Neuronal stem cell (in vitro differentiated cells): Measurements from ENCODE around the gene QSER1.
A peak's percentile ranks its signal among the peaks of the same experiment; 100 is the strongest.

ENCODE experiments used
- DNase-seq: peaks from one replicate; pipeline ENCODE4 v3.0.0-alpha.2; 2013; ENCODE audit warnings: low spot score
- H2AFZ ChIP-seq: one replicate; pipeline ENCODE4 v1.6.1; 2013; ENCODE audit warnings: mild to moderate bottlenecking, low read length, inconsistent platforms
- H2AK5ac ChIP-seq: 2 replicates; pipeline ENCODE4 v1.6.1; 2013; ENCODE audit warnings: low read depth, mild to moderate bottlenecking, inconsistent platforms, low read length, moderate library complexity, mixed read lengths
- H2BK120ac ChIP-seq: 2 replicates; pipeline ENCODE4 v1.6.1; 2013; ENCODE audit warnings: low read depth, mild to moderate bottlenecking, inconsistent platforms, low read length, moderate library complexity, mixed read lengths
- H2BK12ac ChIP-seq: one replicate; pipeline ENCODE4 v1.6.1; 2013; ENCODE audit warnings: low read length, inconsistent platforms
- H2BK15ac ChIP-seq: 2 replicates; pipeline ENCODE4 v1.6.1; 2013; ENCODE audit warnings: mild to moderate bottlenecking, low read length, inconsistent platforms, mixed read lengths
- H2BK5ac ChIP-seq: one replicate; pipeline ENCODE4 v1.6.1; 2013; ENCODE audit warnings: inconsistent platforms, mild to moderate bottlenecking, low read length, moderate library complexity
- H3K14ac ChIP-seq: one replicate; pipeline ENCODE4 v1.6.1; 2013; ENCODE audit warnings: low read length, inconsistent platforms
- H3K18ac ChIP-seq: 2 replicates; pipeline ENCODE4 v1.6.1; 2013; ENCODE audit warnings: low read length, inconsistent platforms
- H3K23ac ChIP-seq: 2 replicates; pipeline ENCODE4 v1.6.1; 2013; ENCODE audit warnings: low read depth, mild to moderate bottlenecking, mixed read lengths, low read length, inconsistent platforms; ENCODE audit not compliant: poor library complexity
- H3K27ac ChIP-seq: replicated peaks from 3 replicates; pipeline ENCODE4 v1.5.1; 2013; ENCODE audit warnings: low read length, inconsistent platforms
- H3K27me3 ChIP-seq, 3 experiments: 2 replicates each; pipeline ENCODE4 v1.6.1; 2013; ENCODE audit warnings: low read length in 3 of 3, mild to moderate bottlenecking in 2 of 3, inconsistent platforms in 1 of 3, low read depth in 1 of 3, mixed read lengths in 1 of 3, moderate library complexity in 1 of 3; ENCODE audit not compliant: control insufficient read depth in 3 of 3, insufficient read depth in 3 of 3
- H3K36me3 ChIP-seq, 2 donors: replicated peaks in 1 of 2; 2 replicates each; pipeline ENCODE4 v1.6.1; 2013; ENCODE audit warnings: low read length in 2 of 2; ENCODE audit not compliant: control insufficient read depth in 2 of 2, insufficient read depth in 2 of 2
- H3K4ac ChIP-seq: 2 replicates; pipeline ENCODE4 v1.6.1; 2013; ENCODE audit warnings: inconsistent platforms, mild to moderate bottlenecking, low read length, moderate library complexity
- H3K4me1 ChIP-seq, 2 donors: 1 replicate in 1 of 2; 2 replicates in 1 of 2; pipeline ENCODE4 v1.6.1; 2013; ENCODE audit warnings: low read length in 2 of 2, low read depth in 1 of 2; ENCODE audit not compliant: control insufficient read depth in 2 of 2, insufficient read depth in 1 of 2
- H3K4me2 ChIP-seq: one replicate; pipeline ENCODE4 v1.6.1; 2013; ENCODE audit warnings: mild to moderate bottlenecking, low read length, inconsistent platforms; ENCODE audit not compliant: insufficient read depth, poor library complexity, severe bottlenecking
- H3K4me3 ChIP-seq, 2 donors: 2 replicates each; pipeline ENCODE4 v1.5.1; 2013; ENCODE audit warnings: low read length in 2 of 2, mild to moderate bottlenecking in 2 of 2, inconsistent platforms in 1 of 2, moderate library complexity in 1 of 2
- H3K79me1 ChIP-seq: one replicate; pipeline ENCODE4 v1.6.1; 2013; ENCODE audit warnings: low read depth, mild to moderate bottlenecking, inconsistent platforms, low read length, moderate library complexity
- H3K9ac ChIP-seq: one replicate; pipeline ENCODE4 v1.6.1; 2013; ENCODE audit warnings: mild to moderate bottlenecking, low read depth, low read length, inconsistent platforms; ENCODE audit not compliant: poor library complexity
- H3K9me3 ChIP-seq, 2 donors: replicated peaks in 1 of 2; 2 replicates each; pipeline versions ENCODE3 to v1.6.1; 2013; ENCODE audit warnings: low read length in 2 of 2, mild to moderate bottlenecking in 2 of 2, inconsistent platforms in 1 of 2, low read depth in 1 of 2, mixed read lengths in 1 of 2, moderate library complexity in 1 of 2; ENCODE audit not compliant: control insufficient read depth in 2 of 2, insufficient read depth in 1 of 2
- H4K8ac ChIP-seq: one replicate; pipeline ENCODE4 v1.6.1; 2013; ENCODE audit warnings: low read depth, mild to moderate bottlenecking, inconsistent platforms, low read length, moderate library complexity
- H4K91ac ChIP-seq: one replicate; pipeline ENCODE4 v1.6.1; 2013; ENCODE audit warnings: low read length, low read depth, mild to moderate bottlenecking, inconsistent platforms; ENCODE audit not compliant: poor library complexity
- WGBS, 2 donors: extraction: QIAGEN DNeasy Blood & Tissue Kit; methylation state at CpG; one replicate each; pipeline ENCODE4 v1.1.7; 2013; ENCODE audit warnings: missing lambda C conversion rate in 2 of 2, mixed read lengths in 1 of 2; ENCODE audit not compliant: insufficient read length in 2 of 2, insufficient replicate concordance in 1 of 2; ENCODE audit errors: extremely low coverage in 2 of 2; 5-methylcytosine and 5-hydroxymethylcytosine counted together

The QSER1 gene

DNA sequence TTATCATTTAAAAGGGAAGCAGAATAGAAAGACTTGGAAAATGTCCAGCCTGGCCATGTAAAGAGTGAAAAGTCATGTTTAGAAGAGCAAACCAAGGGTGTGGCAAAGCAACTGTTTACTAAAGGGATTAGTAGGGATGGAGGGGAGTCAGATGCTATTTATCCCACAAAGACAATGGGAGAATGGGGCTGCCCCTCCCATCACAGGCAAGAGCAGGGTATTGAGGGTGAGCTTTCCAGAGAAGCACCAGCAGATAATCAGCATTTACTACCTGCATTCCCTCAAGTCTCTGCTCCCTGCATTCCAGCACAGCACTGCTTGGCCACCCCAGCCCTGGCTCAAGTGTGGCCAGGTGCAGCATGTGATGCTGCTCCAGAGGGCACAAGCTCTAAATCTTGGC lies 18.5 kb upstream of the QSER1 start:
- Histone ChIP-seq H2AFZ (no peak overlapping the region), H2BK15ac (no peak overlapping the region), H3K27me3 (no peaks in the 10 kb centered on the region), H3K4ac (no peak overlapping the region), H3K27ac (no peak overlapping the region), H3K9me3 (no peaks in the 10 kb centered on the region), H2BK120ac (no peak overlapping the region), H3K14ac (no peak overlapping the region), H3K9ac (no peak overlapping the region), H2AK5ac (no peak overlapping the region), H3K18ac (peak overlapping the region; percentile 31), H3K4me2 (no peak overlapping the region), H4K8ac (no peak overlapping the region), H2BK12ac (no peak overlapping the region), H3K4me3 (no peak overlapping the region), H3K79me1 (no peaks in the 10 kb centered on the region), H3K23ac (no peak overlapping the region), H3K4me1 (peaks cover 0 to 4% of the 10 kb centered on the region in 2 donors), H3K36me3 (no peaks in the 10 kb centered on the region), H2BK5ac (no peak overlapping the region), H4K91ac (no peak overlapping the region)
- DNase-seq: no peak

DNA sequence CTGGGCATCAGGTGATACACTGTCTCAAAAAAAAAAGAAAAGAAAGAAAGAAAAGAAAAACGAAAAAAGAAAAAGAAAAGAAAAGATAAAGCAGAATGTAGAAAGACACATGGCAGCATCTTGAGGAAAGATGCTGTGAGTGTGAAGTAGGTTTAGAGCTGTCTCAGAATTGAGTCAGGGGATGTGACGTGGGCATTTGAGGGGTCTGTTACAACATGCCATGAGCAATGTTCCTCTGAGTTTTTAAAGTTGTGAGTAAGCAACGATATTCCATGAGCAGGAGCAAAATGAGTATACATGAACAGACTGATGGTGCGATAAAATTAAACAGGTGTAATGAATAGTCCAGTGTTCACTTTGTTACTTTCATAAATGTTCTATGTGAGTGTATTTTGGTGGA lies 11.3 kb upstream of the QSER1 start:
- H3K4me3 ChIP-seq: no peak overlapping the region
- no peak overlapping the region for H4K8ac ChIP-seq
- no peak overlapping the region for H3K23ac ChIP-seq
- WGBS, 2 donors: no CpG with 5 or more reads among the region's 4 CpGs
- no peak overlapping the region for H2AFZ ChIP-seq
- H2BK120ac ChIP-seq: no peak overlapping the region
- no peak overlapping the region for H2BK15ac ChIP-seq
- H3K4ac ChIP-seq: no peak overlapping the region
- H3K4me2 ChIP-seq: no peak overlapping the region
- H3K18ac ChIP-seq: no peak overlapping the region
- no peak overlapping the region for H2BK5ac ChIP-seq
- H2AK5ac ChIP-seq: no peak overlapping the region
- H2BK12ac ChIP-seq: no peak overlapping the region
- no peak for DNase-seq
- H3K36me3 ChIP-seq: no peaks in the 10 kb centered on the region
- peaks cover 0 to 4% (median 0%) of the 10 kb centered on the region in 3 experiments for H3K27me3 ChIP-seq
- no peaks in the 10 kb centered on the region for H3K79me1 ChIP-seq
- H3K4me1 ChIP-seq: no peaks in the 10 kb centered on the region
- H3K27ac ChIP-seq: no peak overlapping the region
- H4K91ac ChIP-seq: no peak overlapping the region
- H3K9ac ChIP-seq: no peak overlapping the region
- no peak overlapping the region for H3K14ac ChIP-seq
- H3K9me3 ChIP-seq: no peaks in the 10 kb centered on the region

DNA sequence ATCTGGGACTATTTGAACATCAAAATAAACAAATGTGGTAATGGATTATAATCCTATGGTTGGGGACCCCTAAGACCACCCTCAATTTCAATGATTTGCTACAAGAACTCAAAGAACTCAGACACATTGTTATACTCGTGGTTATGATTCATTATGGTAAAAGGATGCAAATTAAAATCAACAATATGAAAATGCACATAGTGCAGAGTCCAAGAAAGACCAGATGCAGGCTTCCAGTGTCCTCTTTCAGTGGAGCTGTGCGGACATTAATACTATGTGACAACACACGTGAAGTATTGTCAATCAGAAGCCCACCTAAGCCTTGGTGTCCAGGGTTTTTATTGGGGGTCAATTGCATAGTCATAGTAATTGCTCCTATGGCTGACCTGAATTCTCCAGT lies 9.2 kb upstream of the QSER1 start:
- Histone ChIP-seq H3K9ac (no peak overlapping the region), H3K18ac (no peak overlapping the region), H4K91ac (no peak overlapping the region), H4K8ac (no peak overlapping the region), H3K27ac (no peak overlapping the region), H2BK120ac (no peak overlapping the region), H3K23ac (no peak overlapping the region), H3K4me1 (peaks cover 0 to 4% of the 10 kb centered on the region in 2 donors), H2AK5ac (no peak overlapping the region), H2BK15ac (no peak overlapping the region), H2BK5ac (no peak overlapping the region), H3K79me1 (no peaks in the 10 kb centered on the region), H3K4me2 (no peak overlapping the region), H2BK12ac (no peak overlapping the region), H3K4ac (no peak overlapping the region), H3K36me3 (no peaks in the 10 kb centered on the region), H3K9me3 (no peaks in the 10 kb centered on the region), H3K4me3 (no peak overlapping the region), H3K14ac (no peak overlapping the region), H2AFZ (no peak overlapping the region), H3K27me3 (peaks cover 0 to 4% (median 0%) of the 10 kb centered on the region in 3 experiments)
- no peak for DNase-seq
- WGBS, 2 donors: no CpG with 5 or more reads among the region's 3 CpGs

DNA sequence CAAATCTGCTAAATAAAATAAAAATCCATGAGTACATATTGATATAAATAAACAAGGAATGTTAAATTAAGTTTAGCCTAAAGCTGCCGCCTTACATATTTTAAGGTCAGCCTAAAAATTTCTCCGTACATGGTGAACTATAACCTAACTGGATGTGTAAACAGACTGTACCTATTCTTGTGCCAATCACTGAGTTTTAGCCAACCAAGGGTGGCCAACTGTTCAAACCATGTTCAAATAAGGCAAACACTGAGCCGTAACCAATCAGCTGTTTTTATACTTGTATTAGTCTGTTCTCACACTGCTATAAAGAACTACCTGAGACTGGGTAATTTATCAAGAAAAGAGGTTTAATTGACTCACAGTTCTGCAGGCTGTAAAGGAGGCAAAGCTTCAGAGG lies 8.6 kb upstream of the QSER1 start:
- Histone ChIP-seq H3K36me3 (no peaks in the 10 kb centered on the region), H4K8ac (no peak overlapping the region), H3K23ac (no peak overlapping the region), H2BK120ac (no peak overlapping the region), H3K9ac (no peak overlapping the region), H2BK5ac (no peak overlapping the region), H3K4me1 (peaks cover 0 to 4% of the 10 kb centered on the region in 2 donors), H3K14ac (no peak overlapping the region), H3K4ac (no peak overlapping the region), H3K4me3 (no peak overlapping the region), H2AK5ac (no peak overlapping the region), H3K27ac (no peak overlapping the region), H3K4me2 (no peak overlapping the region), H4K91ac (no peak overlapping the region), H3K9me3 (peaks cover 0 to 2% of the 10 kb centered on the region in 2 donors), H2BK12ac (no peak overlapping the region), H3K18ac (no peak overlapping the region), H3K79me1 (no peaks in the 10 kb centered on the region), H3K27me3 (peaks cover 0 to 4% (median 0%) of the 10 kb centered on the region in 3 experiments), H2AFZ (no peak overlapping the region), H2BK15ac (no peak overlapping the region)
- DNase-seq: no peak
- WGBS, 2 donors: no CpG with 5 or more reads among the region's 3 CpGs
